ENCODE measurements around the gene GPRC5B. TPM values are rescaled to one million over a fixed set of nuclear protein-coding genes. Genes with fewer than 3 reads are reported as not detected.

The GPRC5B gene
- total RNA-seq, 1 experiment from 2014 or later, result 6.9 TPM

- no TSS peak for BruUV-seq (replicated peaks)
- ChIA-PET CTCF (interaction anchor here (1.1 kb wide), 1 partner anchor 292 kb away, joined by 3 read pairs; no protein-coding TSS in a partner anchor), POLR2A (ENCODE audit: low non-redundant PET) (interaction anchor here (0.6 kb wide), 1 partner anchor 232 kb away, joined by 6 read pairs; no protein-coding TSS in a partner anchor)
- Histone ChIP-seq H3K4me3 (ENCODE audit: low read depth, low read length, poor library complexity, severe bottlenecking) (no peak overlapping the region), H3K36me3 (ENCODE audit: insufficient read depth, low read length, poor library complexity, severe bottlenecking) (no peaks in the 10 kb centered on the region), H3K9me3 (ENCODE audit: low read depth, low read length, poor library complexity, severe bottlenecking) (no peaks in the 10 kb centered on the region), H3K27me3 (replicated peaks; ENCODE audit: insufficient read depth, low read depth, low read length, poor library complexity) (no peaks in the 10 kb centered on the region), H3K27ac (ENCODE audit: low read depth, low read length, poor library complexity, severe bottlenecking) (no peak overlapping the region), H3K4me1 (ENCODE audit: insufficient read depth, low read length, poor library complexity, severe bottlenecking) (peaks cover 7% of the 10 kb centered on the region)
- DNase-seq (ENCODE audit: low spot score), result no peak
- intact Hi-C loops (cut with micrococcal nuclease; ENCODE audit: unreplicated experiment), result no loop called here
- no peak for TF ChIP-seq EZH2 (IDR thresholded peaks at IDR 0.05; ENCODE audit: borderline replicate concordance, low read depth, low read length, poor library complexity, severe bottlenecking)
- no peak for TF ChIP-seq CTCF (conservative IDR thresholded peaks at IDR 0.05; ENCODE audit: low read depth, low read length)
Measured at GRCh38 chr16:19875900-19876299, 8.7 kb downstream of the GPRC5B start.

GRCh38 chr16:19874851-19875546, 9.6 kb downstream of the GPRC5B start:
- intact Hi-C loops (cut with micrococcal nuclease; ENCODE audit: unreplicated experiment), result no loop called here
- CTCF ChIA-PET, result no interaction called here
- no peaks in the 10 kb centered on the region for H3K36me3 ChIP-seq (ENCODE audit: insufficient read depth, low read length, poor library complexity, severe bottlenecking)
- POLR2A ChIA-PET (ENCODE audit: low non-redundant PET), result interaction anchor here (0.6 kb wide), 1 partner anchor 491 kb away, joined by 7 read pairs; no protein-coding TSS in a partner anchor
- no peaks in the 10 kb centered on the region for H3K27me3 ChIP-seq (replicated peaks; ENCODE audit: insufficient read depth, low read depth, low read length, poor library complexity)
- DNase-seq (ENCODE audit: low spot score), result no peak
- no TSS peak for BruUV-seq (replicated peaks)
- H3K4me3 ChIP-seq (ENCODE audit: low read depth, low read length, poor library complexity, severe bottlenecking), result no peak overlapping the region
- H3K27ac ChIP-seq (ENCODE audit: low read depth, low read length, poor library complexity, severe bottlenecking), result no peak overlapping the region
- no peaks in the 10 kb centered on the region for H3K9me3 ChIP-seq (ENCODE audit: low read depth, low read length, poor library complexity, severe bottlenecking)
- peaks cover 7% of the 10 kb centered on the region for H3K4me1 ChIP-seq (ENCODE audit: insufficient read depth, low read length, poor library complexity, severe bottlenecking)
- TF ChIP-seq CTCF (conservative IDR thresholded peaks at IDR 0.05; ENCODE audit: low read depth, low read length) (no peak), EZH2 (IDR thresholded peaks at IDR 0.05; ENCODE audit: borderline replicate concordance, low read depth, low read length, poor library complexity, severe bottlenecking) (no peak)

GRCh38 chr16:19874026-19874425, 10.6 kb downstream of the GPRC5B start:
- H3K4me1 ChIP-seq (ENCODE audit: insufficient read depth, low read length, poor library complexity, severe bottlenecking), result peaks cover 7% of the 10 kb centered on the region
- no peaks in the 10 kb centered on the region for H3K36me3 ChIP-seq (ENCODE audit: insufficient read depth, low read length, poor library complexity, severe bottlenecking)
- no peaks in the 10 kb centered on the region for H3K9me3 ChIP-seq (ENCODE audit: low read depth, low read length, poor library complexity, severe bottlenecking)
- no peak overlapping the region for H3K27ac ChIP-seq (ENCODE audit: low read depth, low read length, poor library complexity, severe bottlenecking)
- H3K27me3 ChIP-seq (replicated peaks; ENCODE audit: insufficient read depth, low read depth, low read length, poor library complexity), result no peaks in the 10 kb centered on the region
- ChIA-PET CTCF (no interaction called here), POLR2A (ENCODE audit: low non-redundant PET) (no interaction called here)
- BruUV-seq (replicated peaks), result no TSS peak
- TF ChIP-seq EZH2 (IDR thresholded peaks at IDR 0.05; ENCODE audit: borderline replicate concordance, low read depth, low read length, poor library complexity, severe bottlenecking), result no peak
- DNase-seq (ENCODE audit: low spot score), result no peak
- intact Hi-C loops (cut with micrococcal nuclease; ENCODE audit: unreplicated experiment), result no loop called here
- H3K4me3 ChIP-seq (ENCODE audit: low read depth, low read length, poor library complexity, severe bottlenecking), result no peak overlapping the region
